IMR-90 (cell line): Measurements from ENCODE around the gene KNTC1. TPM values are rescaled to one million over a fixed set of nuclear protein-coding genes. Genes with fewer than 3 reads are reported as not detected.

Experiments
- ATAC-seq: fragments of 200-7000 bp; cut with Tn5 transposase; 2 replicates; pipeline ENCODE4 v1.9.1; 2020; ENCODE audit warnings: low read depth, mild to moderate bottlenecking, moderate library complexity
- BruUV-seq: library from RNA; stranded (reverse); fragments of 400-500 nt; replicated peaks from 2 replicates; lab custom pipeline; 2021; lab: Mats Ljungman, UMichigan
- CTCF ChIA-PET: fragments of 300-600 bp; formaldehyde crosslinking; extraction: SDS; loops from one replicate; lab custom pipeline; 2021; ENCODE audit warnings: antibody characterized with exemption; lab: Yijun Ruan, JAX
- POLR2A ChIA-PET: fragments of 300-600 bp; sonication (Branson Sonifier 250); formaldehyde crosslinking; loops from one replicate; lab custom pipeline; 2022; ENCODE audit warnings: antibody characterized with exemption; ENCODE audit not compliant: unreplicated experiment; lab: Charles Lee
- DNase-seq: peaks from one replicate; pipeline ENCODE4 v3.0.0; 2013
- H2AFZ ChIP-seq: replicated peaks from 2 replicates; pipeline ENCODE3; 2013; ENCODE audit warnings: low read length, mild to moderate bottlenecking; ENCODE audit not compliant: poor library complexity
- H2AK5ac ChIP-seq: 2 replicates; pipeline ENCODE4 v1.6.1; 2013; ENCODE audit warnings: low read depth, low read length, inconsistent platforms
- H2AK9ac ChIP-seq: replicated peaks from 2 replicates; pipeline ENCODE3; 2013; ENCODE audit warnings: mild to moderate bottlenecking, low read depth, low read length, moderate library complexity; ENCODE audit not compliant: poor library complexity
- H2BK120ac ChIP-seq: 2 replicates; pipeline ENCODE4 v1.6.1; 2013; ENCODE audit warnings: low read depth, low read length, inconsistent platforms
- H2BK15ac ChIP-seq: 3 replicates; pipeline ENCODE4 v1.6.1; 2013; ENCODE audit warnings: low read depth, low read length, inconsistent platforms
- H2BK20ac ChIP-seq: 2 replicates; pipeline ENCODE4 v1.6.1; 2013; ENCODE audit warnings: low read depth, mild to moderate bottlenecking, inconsistent platforms, low read length, moderate library complexity
- H2BK5ac ChIP-seq: 2 replicates; pipeline ENCODE4 v1.6.1; 2013; ENCODE audit warnings: mild to moderate bottlenecking, low read depth, low read length, inconsistent platforms; ENCODE audit not compliant: poor library complexity, severe bottlenecking
- H3K14ac ChIP-seq: replicated peaks from 2 replicates; pipeline ENCODE4 v1.6.1; 2013; ENCODE audit warnings: low read depth, low read length, inconsistent platforms
- H3K18ac ChIP-seq: 2 replicates; pipeline ENCODE4 v1.6.1; 2013; ENCODE audit warnings: low read depth, low read length, control low read depth
- H3K23ac ChIP-seq: 2 replicates; pipeline ENCODE4 v1.6.1; 2013; ENCODE audit warnings: low read depth, low read length, inconsistent platforms
- H3K27ac ChIP-seq: 2 replicates; pipeline ENCODE4 v1.5.1; 2013; ENCODE audit warnings: mild to moderate bottlenecking, control low read depth, low read length; ENCODE audit not compliant: insufficient read depth
- H3K27me3 ChIP-seq: 2 replicates; pipeline ENCODE4 v1.6.1; 2013; ENCODE audit warnings: low read length; ENCODE audit not compliant: control insufficient read depth, insufficient read depth
- H3K36me3 ChIP-seq: 2 replicates; pipeline ENCODE4 v1.6.1; 2013; ENCODE audit warnings: low read length, mixed read lengths; ENCODE audit not compliant: control insufficient read depth, insufficient read depth
- H3K4ac ChIP-seq: 2 replicates; pipeline ENCODE4 v1.6.1; 2013; ENCODE audit warnings: low read depth, low read length, inconsistent platforms
- H3K4me1 ChIP-seq: 2 replicates; pipeline ENCODE4 v1.6.1; 2013; ENCODE audit warnings: low read length, mixed read lengths; ENCODE audit not compliant: control insufficient read depth, insufficient read depth
- H3K4me2 ChIP-seq: 2 replicates; pipeline ENCODE4 v1.6.1; 2013; ENCODE audit warnings: low read depth, mild to moderate bottlenecking, control low read depth, low read length, moderate library complexity
- H3K4me3 ChIP-seq: 2 replicates; pipeline ENCODE4 v1.5.1; 2013; ENCODE audit warnings: low read depth, mild to moderate bottlenecking, control low read depth, low read length, moderate library complexity; ENCODE audit not compliant: insufficient read depth
- H3K56ac ChIP-seq: 2 replicates; pipeline ENCODE4 v1.6.1; 2013; ENCODE audit warnings: low read length, inconsistent platforms; ENCODE audit not compliant: insufficient read depth; ENCODE audit errors: extremely low read depth
- H3K79me1 ChIP-seq, 2 experiments: 2 replicates each; pipeline ENCODE4 v1.6.1; 2013; ENCODE audit warnings: low read length in 2 of 2, inconsistent platforms in 1 of 2, low read depth in 1 of 2
- H3K9ac ChIP-seq: 2 replicates; pipeline ENCODE4 v1.6.1; 2013; ENCODE audit warnings: low read depth, low read length, control low read depth
- H3K9me1 ChIP-seq: 2 replicates; pipeline ENCODE4 v1.6.1; 2013; ENCODE audit warnings: low read length, inconsistent platforms; ENCODE audit not compliant: insufficient read depth
- H3K9me3 ChIP-seq: 2 replicates; pipeline ENCODE4 v1.6.1; 2013; ENCODE audit warnings: low read length; ENCODE audit not compliant: control insufficient read depth, insufficient read depth
- H4K20me1 ChIP-seq: 2 replicates; pipeline ENCODE4 v1.6.1; 2013; ENCODE audit warnings: low read length, inconsistent platforms; ENCODE audit not compliant: insufficient read depth
- H4K5ac ChIP-seq: 2 replicates; pipeline ENCODE4 v1.6.1; 2013; ENCODE audit warnings: mild to moderate bottlenecking, low read depth, low read length, control low read depth
- H4K8ac ChIP-seq, 2 experiments: 2 replicates each; pipeline ENCODE4 v1.6.1; 2013; ENCODE audit warnings: low read depth in 2 of 2, low read length in 2 of 2, control low read depth in 1 of 2, inconsistent platforms in 1 of 2
- H4K91ac ChIP-seq: 2 replicates; pipeline ENCODE4 v1.6.1; 2013; ENCODE audit warnings: low read depth, low read length, inconsistent platforms; ENCODE audit not compliant: insufficient read depth
- CEBPB ChIP-seq: IDR thresholded peaks from 2 replicates; pipeline ENCODE4 v1.6.1; 2012; ENCODE audit warnings: low read depth, low read length, improper control_type of control experiment
- FOS ChIP-seq: fragments of 150-350 bp; IDR thresholded peaks from 2 replicates; pipeline ENCODE4 v1.6.1; 2016; ENCODE audit warnings: low read depth, low read length
- MXI1 ChIP-seq: IDR thresholded peaks from 2 replicates; pipeline ENCODE4 v1.6.1; 2012; ENCODE audit warnings: low read depth, mild to moderate bottlenecking, low read length, moderate library complexity, borderline replicate concordance
- NFE2L2 ChIP-seq: fragments of 150-350 bp; IDR thresholded peaks from 2 replicates; pipeline ENCODE4 v1.6.1; 2016; ENCODE audit warnings: low read depth, mild to moderate bottlenecking, low read length
- RFX5 ChIP-seq: IDR thresholded peaks from 2 replicates; pipeline ENCODE4 v1.8.0; 2012; ENCODE audit warnings: low read depth, mild to moderate bottlenecking, low read length, moderate library complexity
- WGBS, 2 experiments: methylation state at CpG; one replicate each; pipeline versions ENCODE4 v1.1.5 to v1.1.7; 2013; ENCODE audit warnings: missing lambda C conversion rate in 2 of 2; ENCODE audit not compliant: insufficient read length in 1 of 2; ENCODE audit errors: extremely low coverage in 2 of 2; 5-methylcytosine and 5-hydroxymethylcytosine counted together
- dilution Hi-C: fragments of 300-500 bp; cut with HindIII; formaldehyde crosslinking; loops from one replicate; pipeline ENCODE4 v1.14.3; 2018; ENCODE audit warnings: low sequenced_read_pairs; ENCODE audit not compliant: unreplicated experiment
- in situ Hi-C: fragments of 300-500 bp; cut with MboI; formaldehyde crosslinking; loops from 3 replicates; pipeline ENCODE4 v1.14.3; 2019; ENCODE audit warnings: low sequenced_read_pairs, inconsistent platforms, mixed read lengths
- intact Hi-C: fragments of 100-400 bp; cut with micrococcal nuclease; formaldehyde crosslinking; loops from 2 replicates; pipeline ENCODE4 v1.10.0; 2022
- polyA plus RNA-seq, 3 experiments: library from polyadenylated mRNA; depleted of rRNA; stranded (reverse); fragments of >200 nt; gene quantifications; 2 replicates each; pipeline ENCODE4 v1.2.3, GENCODE V29; 2012; ENCODE audit warnings: low replicate concordance in 1 of 3
- total RNA-seq: library from RNA; depleted of rRNA; stranded (reverse); fragments of >200 nt; gene quantifications from 2 replicates; pipeline ENCODE4 v1.2.3, GENCODE V29; 2012

Gene KNTC1
- total and polyA plus RNA-seq, 2 of the 4 experiments (the other 2 are of a cell fraction): 16.6 to 23.7 TPM

- no TSS peak for BruUV-seq
- H2BK120ac ChIP-seq: no peak overlapping the region
- H3K56ac ChIP-seq: no peak overlapping the region
- ATAC-seq: no peak
- H3K9ac ChIP-seq: no peak overlapping the region
- H3K14ac ChIP-seq: no peak overlapping the region
- no peak overlapping the region for H4K8ac ChIP-seq
- dilution Hi-C loops (no loop called here), in situ Hi-C loops (no loop called here), intact Hi-C loops (no loop called here)
- no peak overlapping the region for H2AFZ ChIP-seq
- H3K9me1 ChIP-seq: no peaks in the 10 kb centered on the region
- H3K36me3 ChIP-seq: no peaks in the 10 kb centered on the region
- H3K4me3 ChIP-seq: no peak overlapping the region
- H2AK9ac ChIP-seq: no peak overlapping the region
- CTCF ChIA-PET: no interaction called here
- H3K9me3 ChIP-seq: no peaks in the 10 kb centered on the region
- H2BK20ac ChIP-seq: no peak overlapping the region
- H3K18ac ChIP-seq: no peak overlapping the region
- H2AK5ac ChIP-seq: no peak overlapping the region
- H3K4ac ChIP-seq: no peak overlapping the region
- no peak overlapping the region for H2BK15ac ChIP-seq
- no peak for TF ChIP-seq NFE2L2
- no peak for TF ChIP-seq MXI1
- no peak for TF ChIP-seq FOS
- TF ChIP-seq CEBPB: no peak
- no peak for TF ChIP-seq RFX5
- no peak overlapping the region for H4K5ac ChIP-seq
- no peak overlapping the region for H3K4me2 ChIP-seq
- no peak for DNase-seq
- H3K27me3 ChIP-seq: no peaks in the 10 kb centered on the region
- no CpG with 5 or more reads among the region's 3 CpGs for WGBS, 2 experiments
- H4K20me1 ChIP-seq: no peaks in the 10 kb centered on the region
- no peaks in the 10 kb centered on the region for H3K79me1 ChIP-seq
- H2BK5ac ChIP-seq: no peak overlapping the region
- H4K91ac ChIP-seq: no peak overlapping the region
- POLR2A ChIA-PET: interaction anchor here (0.6 kb wide), 1 partner anchor 9 kb away, joined by 8 read pairs; no protein-coding TSS in a partner anchor
- H3K27ac ChIP-seq: no peak overlapping the region
- H3K23ac ChIP-seq: no peak overlapping the region
- H3K4me1 ChIP-seq: peaks cover under 1% of the 10 kb centered on the region; the same call in 1 of the 2 replicates
Measured at GRCh38 chr12:122661938-122662337, 134.9 kb downstream of the KNTC1 start.
